ENCODE results near the gene PPP2R5C. TPM values are rescaled to one million over a fixed set of nuclear protein-coding genes. Genes with fewer than 3 reads are reported as not detected.
A peak's percentile ranks its signal among the peaks of the same experiment; 100 is the strongest.

PPP2R5C gene
- total RNA-seq, 3 donors from 2014 or later, result 90.5 to 105 (median 102) TPM

DNA sequence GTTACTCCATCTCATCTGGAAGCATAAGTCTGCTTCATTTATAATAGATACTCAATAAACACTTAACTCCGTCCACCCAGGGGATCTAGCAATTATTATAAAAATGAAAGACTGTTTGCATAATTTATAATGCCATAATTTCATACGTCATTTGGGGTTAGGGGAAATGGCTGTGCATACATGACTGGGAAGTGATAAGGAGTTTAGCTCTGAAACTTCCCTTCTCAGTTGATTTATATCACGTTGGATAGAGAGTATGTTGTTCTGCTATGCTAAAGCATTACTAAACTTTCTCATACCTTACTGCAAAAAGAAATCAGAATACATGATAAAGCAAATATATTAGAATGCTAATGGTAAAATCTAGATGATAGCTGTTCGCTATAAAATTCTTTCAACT is 112.5 kb downstream of the PPP2R5C start:
- no peak overlapping the region for H3K4me3 ChIP-seq
- peaks cover 0 to 10% of the 10 kb centered on the region in 2 donors for H3K4me1 ChIP-seq
- H3K27me3 ChIP-seq, result no peaks in the 10 kb centered on the region
- intact Hi-C loops (cut with DNase I; ENCODE audit: low total_unique reads), result no loop called here
- no peaks in the 10 kb centered on the region for H3K36me3 ChIP-seq
- TF ChIP-seq, protein P1, sequence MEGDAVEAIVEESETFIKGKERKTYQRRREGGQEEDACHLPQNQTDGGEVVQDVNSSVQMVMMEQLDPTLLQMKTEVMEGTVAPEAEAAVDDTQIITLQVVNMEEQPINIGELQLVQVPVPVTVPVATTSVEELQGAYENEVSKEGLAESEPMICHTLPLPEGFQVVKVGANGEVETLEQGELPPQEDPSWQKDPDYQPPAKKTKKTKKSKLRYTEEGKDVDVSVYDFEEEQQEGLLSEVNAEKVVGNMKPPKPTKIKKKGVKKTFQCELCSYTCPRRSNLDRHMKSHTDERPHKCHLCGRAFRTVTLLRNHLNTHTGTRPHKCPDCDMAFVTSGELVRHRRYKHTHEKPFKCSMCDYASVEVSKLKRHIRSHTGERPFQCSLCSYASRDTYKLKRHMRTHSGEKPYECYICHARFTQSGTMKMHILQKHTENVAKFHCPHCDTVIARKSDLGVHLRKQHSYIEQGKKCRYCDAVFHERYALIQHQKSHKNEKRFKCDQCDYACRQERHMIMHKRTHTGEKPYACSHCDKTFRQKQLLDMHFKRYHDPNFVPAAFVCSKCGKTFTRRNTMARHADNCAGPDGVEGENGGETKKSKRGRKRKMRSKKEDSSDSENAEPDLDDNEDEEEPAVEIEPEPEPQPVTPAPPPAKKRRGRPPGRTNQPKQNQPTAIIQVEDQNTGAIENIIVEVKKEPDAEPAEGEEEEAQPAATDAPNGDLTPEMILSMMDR (IDR thresholded peaks at IDR 0.05), result no peak
- TF ChIP-seq POLR2AphosphoS5 (IDR thresholded peaks at IDR 0.05), result no peak
- TF ChIP-seq POLR2A (IDR thresholded peaks at IDR 0.05), result no peak
- no peaks in the 10 kb centered on the region for H3K9me3 ChIP-seq
- no peak for DNase-seq (ENCODE audit: low spot score in 2 of 2)
- H3K27ac ChIP-seq, result no peak overlapping the region

GRCh38 chr14:101875041-101875726 is 113.7 kb downstream of the PPP2R5C start:
- TF ChIP-seq, protein P1 (IDR thresholded peaks at IDR 0.05), result no peak
- no peak for TF ChIP-seq POLR2A (IDR thresholded peaks at IDR 0.05)
- no peak for TF ChIP-seq POLR2AphosphoS5 (IDR thresholded peaks at IDR 0.05)
- no peak overlapping the region for H3K4me3 ChIP-seq
- H3K27me3 ChIP-seq, result no peaks in the 10 kb centered on the region
- no peaks in the 10 kb centered on the region for H3K36me3 ChIP-seq
- no peaks in the 10 kb centered on the region for H3K9me3 ChIP-seq
- peak overlapping the region; percentile 48 to 52 for H3K27ac ChIP-seq
- intact Hi-C loops (cut with DNase I; ENCODE audit: low total_unique reads), result no loop called here
- DNase-seq (ENCODE audit: low spot score in 2 of 2), result no peak
- H3K4me1 ChIP-seq, result peaks cover 0 to 10% of the 10 kb centered on the region in 2 donors

DNA sequence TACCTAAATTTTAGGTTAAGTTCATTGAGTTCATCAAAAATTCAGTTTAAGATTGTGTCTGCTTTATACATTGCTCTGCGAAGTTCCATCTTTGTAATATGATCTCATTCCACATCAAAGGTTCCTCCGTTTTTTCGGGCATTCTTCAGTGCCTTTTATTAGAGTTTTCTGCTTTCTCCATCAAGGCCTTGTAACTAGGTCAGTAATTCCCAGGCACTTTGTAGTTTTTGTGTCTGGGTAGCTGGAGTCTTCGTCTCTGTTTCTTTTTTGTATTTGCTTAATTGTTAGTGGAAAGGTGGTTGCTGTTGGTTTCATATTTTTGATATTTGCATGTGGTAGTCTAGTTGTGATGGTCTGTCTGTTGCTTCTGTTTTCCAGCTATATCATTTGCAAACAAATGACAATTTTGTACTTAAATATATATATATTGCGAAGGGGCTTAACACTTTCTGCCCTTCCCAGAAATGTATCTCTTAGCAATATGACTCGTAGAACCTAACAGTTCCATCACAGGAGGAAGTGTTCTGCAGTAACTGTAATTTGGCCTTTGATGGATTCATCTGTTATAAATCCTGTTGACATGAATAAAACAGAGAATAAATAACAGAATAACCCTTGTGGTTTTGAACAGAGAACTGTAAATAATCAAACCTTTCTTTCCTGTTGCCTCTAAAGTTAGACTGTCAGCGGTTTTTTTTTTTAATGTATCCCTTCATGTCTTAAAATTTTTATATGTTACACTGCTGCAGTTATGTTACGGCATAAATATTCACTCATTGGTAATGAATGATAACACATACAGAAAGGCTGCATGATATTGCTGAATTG is 114.4 kb downstream of the PPP2R5C start:
- Histone ChIP-seq H3K4me1 (peaks cover 0 to 10% of the 10 kb centered on the region in 2 donors), H3K4me3 (no peak overlapping the region), H3K27ac (peak overlapping the region; percentile 48 to 52), H3K9me3 (no peaks in the 10 kb centered on the region), H3K36me3 (no peaks in the 10 kb centered on the region), H3K27me3 (no peaks in the 10 kb centered on the region)
- TF ChIP-seq POLR2AphosphoS5 (IDR thresholded peaks at IDR 0.05), result no peak
- TF ChIP-seq, protein P1 (IDR thresholded peaks at IDR 0.05), result no peak
- no peak for TF ChIP-seq POLR2A (IDR thresholded peaks at IDR 0.05)
- intact Hi-C loops (cut with DNase I; ENCODE audit: low total_unique reads), result loop anchor here (1.0 kb wide), 1 partner anchor 9 kb away; no protein-coding TSS in a partner anchor
- DNase-seq (ENCODE audit: low spot score in 2 of 2), result no peak

GRCh38 chr14:101876555-101876938 is 115.0 kb downstream of the PPP2R5C start:
- no peaks in the 10 kb centered on the region for H3K27me3 ChIP-seq
- intact Hi-C loops (cut with DNase I; ENCODE audit: low total_unique reads), result loop anchor here (1.0 kb wide), 1 partner anchor 9 kb away; no protein-coding TSS in a partner anchor
- TF ChIP-seq POLR2AphosphoS5 (IDR thresholded peaks at IDR 0.05) (peak; percentile 78 to 86 (median 82)), POLR2A (IDR thresholded peaks at IDR 0.05) (no peak)
- TF ChIP-seq, protein P1 (IDR thresholded peaks at IDR 0.05), result no peak
- peak in 1 of 2 donors; percentile 54 for DNase-seq (ENCODE audit: low spot score in 2 of 2)
- H3K4me3 ChIP-seq, result no peak overlapping the region
- H3K9me3 ChIP-seq, result no peaks in the 10 kb centered on the region
- no peaks in the 10 kb centered on the region for H3K36me3 ChIP-seq
- H3K27ac ChIP-seq, result peak overlapping the region in 1 of 2 donors; percentile 52
- H3K4me1 ChIP-seq, result peaks cover 0 to 10% of the 10 kb centered on the region in 2 donors

DNA sequence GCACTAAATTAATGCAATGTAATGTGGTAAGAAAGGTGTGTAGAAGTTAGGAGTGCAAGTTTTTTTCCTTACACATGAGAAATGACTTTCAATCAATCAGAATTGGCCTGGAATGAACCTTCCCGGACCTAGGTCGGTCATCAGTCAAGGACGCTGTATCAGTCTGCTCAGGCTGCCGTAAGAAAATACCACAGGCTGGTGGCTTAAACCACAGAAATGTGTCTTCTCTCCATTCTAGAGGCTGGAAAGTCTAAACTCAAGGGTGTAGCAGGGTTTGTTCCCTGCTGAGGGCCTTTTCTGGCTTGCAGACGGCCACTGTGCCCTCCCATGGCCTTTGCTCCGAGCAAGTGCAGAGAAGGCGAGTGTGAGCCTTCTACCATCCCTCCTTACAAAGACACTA is 116.3 kb downstream of the PPP2R5C start:
- DNase-seq (ENCODE audit: low spot score in 2 of 2), result no peak
- TF ChIP-seq POLR2AphosphoS5 (IDR thresholded peaks at IDR 0.05) (no peak), POLR2A (IDR thresholded peaks at IDR 0.05) (no peak)
- TF ChIP-seq, protein P1 (IDR thresholded peaks at IDR 0.05), result no peak
- Histone ChIP-seq H3K36me3 (no peaks in the 10 kb centered on the region), H3K4me1 (peaks cover 0 to 10% of the 10 kb centered on the region in 2 donors), H3K27me3 (no peaks in the 10 kb centered on the region), H3K4me3 (no peak overlapping the region), H3K9me3 (no peaks in the 10 kb centered on the region), H3K27ac (peak overlapping the region; percentile 38 to 62)
- intact Hi-C loops (cut with DNase I; ENCODE audit: low total_unique reads), result no loop called here
